PC-9 (cell line): ENCODE measurements around the gene DMRT1. TPM values are rescaled to one million over a fixed set of nuclear protein-coding genes. Genes with fewer than 3 reads are reported as not detected.
"Not testable (repeated sequence)": the region's sequence is repeated elsewhere in the genome, so short reads cannot be mapped to it uniquely, and the experiment has no call there.

Source experiments
- BruUV-seq: library from RNA; stranded (reverse); fragments of 400-500 nt; replicated peaks from 2 replicates; lab custom pipeline; 2021; lab: Mats Ljungman, UMichigan
- CTCF ChIA-PET: fragments of 300-600 bp; sonication (Branson Sonifier 250); formaldehyde crosslinking; loops from one replicate; lab custom pipeline; 2022; ENCODE audit warnings: antibody characterized with exemption; lab: Charles Lee
- POLR2A ChIA-PET: fragments of 300-600 bp; sonication (Branson Sonifier 250); formaldehyde crosslinking; loops from one replicate; lab custom pipeline; 2022; ENCODE audit warnings: antibody characterized with exemption; ENCODE audit not compliant: unreplicated experiment; lab: Charles Lee
- DNase-seq, 2 experiments: peaks; one replicate each; pipeline versions ENCODE4 v3.0.0 to v3.0.0-alpha.2; 2015 to 2022; ENCODE audit warnings: mixed read lengths in 1 of 2
- H2AFZ ChIP-seq: fragments of 200-600 bp; sonication (generic); 2 replicates; pipeline ENCODE4 v1.8.1; 2017; ENCODE audit warnings: antibody characterized with exemption
- H3F3A ChIP-seq: fragments of 200-600 bp; sonication (generic); 2 replicates; pipeline ENCODE4 v1.8.1; 2017; ENCODE audit warnings: antibody characterized with exemption, mild to moderate bottlenecking, low read depth; ENCODE audit not compliant: insufficient read depth
- H3K27ac ChIP-seq: fragments of 200-600 bp; sonication (generic); 2 replicates; pipeline ENCODE4 v1.6.1; 2016; ENCODE audit warnings: mixed run types
- H3K27me3 ChIP-seq: fragments of 200-600 bp; sonication (generic); 2 replicates; pipeline ENCODE4 v1.6.1; 2016; ENCODE audit warnings: low read depth, mixed run types; ENCODE audit not compliant: insufficient read depth
- H3K36me3 ChIP-seq: fragments of 200-600 bp; sonication (generic); 2 replicates; pipeline ENCODE4 v1.6.1; 2016; ENCODE audit warnings: low read depth, mixed run types
- H3K4me1 ChIP-seq: fragments of 200-600 bp; sonication (generic); replicated peaks from 2 replicates; pipeline ENCODE4 v1.6.1; 2016; ENCODE audit warnings: mixed run types; ENCODE audit not compliant: insufficient read depth
- H3K4me2 ChIP-seq: fragments of 200-600 bp; sonication (generic); 2 replicates; pipeline ENCODE4 v1.6.1; 2017; ENCODE audit warnings: mixed run types
- H3K4me3 ChIP-seq: fragments of 200-600 bp; sonication (generic); 2 replicates; pipeline ENCODE4 v1.6.1; 2016; ENCODE audit warnings: mixed run types
- H3K79me2 ChIP-seq: fragments of 200-600 bp; sonication (generic); 2 replicates; pipeline ENCODE4 v1.6.1; 2017; ENCODE audit warnings: low read depth, mixed run types
- H3K9me2 ChIP-seq: fragments of 200-600 bp; sonication (generic); 2 replicates; pipeline ENCODE4 v1.8.1; 2017; ENCODE audit warnings: mild to moderate bottlenecking; ENCODE audit not compliant: insufficient read depth
- H3K9me3 ChIP-seq: fragments of 200-600 bp; sonication (generic); 2 replicates; pipeline ENCODE4 v1.8.1; 2016; ENCODE audit warnings: low read depth; ENCODE audit not compliant: insufficient read depth
- H4K20me1 ChIP-seq: fragments of 200-600 bp; sonication (generic); 2 replicates; pipeline ENCODE4 v1.8.1; 2017; ENCODE audit not compliant: insufficient read depth
- CTCF ChIP-seq: fragments of 200-600 bp; sonication (generic); conservative IDR thresholded peaks from 2 replicates; pipeline ENCODE4 v1.6.1; 2017; ENCODE audit warnings: mixed run types, antibody characterized with exemption, mild to moderate bottlenecking, moderate library complexity
- EZH2 ChIP-seq: fragments of 200-600 bp; sonication (generic); IDR thresholded peaks from 2 replicates; pipeline ENCODE4 v1.8.0; 2017; ENCODE audit warnings: antibody characterized with exemption, low read depth
- intact Hi-C: fragments of 100-400 bp; cut with micrococcal nuclease; formaldehyde crosslinking; loops from one replicate; pipeline ENCODE4 v1.10.0; 2022; ENCODE audit not compliant: unreplicated experiment
- total RNA-seq: library from RNA; stranded (reverse); gene quantifications from 2 replicates; pipeline ENCODE4 v1.2.3, GENCODE V29; 2021

DMRT1 gene
- total RNA-seq, 1 experiment from 2014 or later: not detected

- BruUV-seq: no TSS peak
- ChIA-PET CTCF (no interaction called here), POLR2A (no interaction called here)
- H3K4me2 ChIP-seq: no peak overlapping the region
- no peak for DNase-seq
- peaks cover 12% of the 10 kb centered on the region; the same call in 1 of the 2 replicates for H3K27me3 ChIP-seq
- no peaks in the 10 kb centered on the region for H3K9me2 ChIP-seq
- no peaks in the 10 kb centered on the region for H3K4me1 ChIP-seq
- no peak for TF ChIP-seq CTCF
- no peak for TF ChIP-seq EZH2
- no peak overlapping the region for H2AFZ ChIP-seq
- no peaks in the 10 kb centered on the region for H3K9me3 ChIP-seq
- H3K27ac ChIP-seq: no peak overlapping the region
- H3F3A ChIP-seq: no peaks in the 10 kb centered on the region
- H3K36me3 ChIP-seq: no peaks in the 10 kb centered on the region
- intact Hi-C loops: no loop called here
- no peaks in the 10 kb centered on the region for H3K79me2 ChIP-seq
- no peak overlapping the region for H3K4me3 ChIP-seq
- H4K20me1 ChIP-seq: no peaks in the 10 kb centered on the region
Measured at GRCh38 chr9:995192-995591, 153.7 kb downstream of the DMRT1 start.

- BruUV-seq: no TSS peak
- ChIA-PET POLR2A (no interaction called here), CTCF (no interaction called here)
- H3K4me1 ChIP-seq: no peaks in the 10 kb centered on the region
- H4K20me1 ChIP-seq: no peaks in the 10 kb centered on the region
- no peaks in the 10 kb centered on the region for H3K79me2 ChIP-seq
- H3K4me2 ChIP-seq: no peak overlapping the region
- no peaks in the 10 kb centered on the region for H3K9me2 ChIP-seq
- no peaks in the 10 kb centered on the region for H3K9me3 ChIP-seq
- H3K27me3 ChIP-seq: peaks cover 7% of the 10 kb centered on the region; the same call in 1 of the 2 replicates
- DNase-seq: no peak
- H3F3A ChIP-seq: no peaks in the 10 kb centered on the region
- no peak overlapping the region for H2AFZ ChIP-seq
- no peaks in the 10 kb centered on the region for H3K36me3 ChIP-seq
- H3K4me3 ChIP-seq: no peak overlapping the region
- TF ChIP-seq EZH2: no peak
- TF ChIP-seq CTCF: no peak
- intact Hi-C loops: no loop called here
- no peak overlapping the region for H3K27ac ChIP-seq
Measured at GRCh38 chr9:995781-996180, 154.3 kb downstream of the DMRT1 start.

GRCh38 chr9:998299-999110 lies 157.0 kb downstream of the DMRT1 start:
- H4K20me1 ChIP-seq, H3K79me2 ChIP-seq, BruUV-seq, H3K27ac ChIP-seq, POLR2A ChIA-PET, H3K4me1 ChIP-seq, H2AFZ ChIP-seq, H3K9me2 ChIP-seq, H3K4me3 ChIP-seq, H3K4me2 ChIP-seq, H3F3A ChIP-seq, H3K27me3 ChIP-seq, DNase-seq, intact Hi-C loops, H3K36me3 ChIP-seq, H3K9me3 ChIP-seq: not testable (repeated sequence)
- CTCF ChIA-PET: interaction anchor here (0.6 kb wide), 1 partner anchor 782 kb away, joined by 11 read pairs; no protein-coding TSS in a partner anchor
- TF ChIP-seq CTCF: peak; percentile 48; the same call in 1 of the 2 replicates
